Measurements from ENCODE around the gene CTNNBL1.
"Not testable (repeated sequence)": the region's sequence is repeated elsewhere in the genome, so short reads cannot be mapped to it uniquely, and the experiment has no call there.

The CTNNBL1 gene

GRCh38 chr20:37693635-37694626 lies at the start of gene CTNNBL1:
TSS of gene CTNNBL1 (plus strand) at chr20:37694030. CDS start at chr20:37694123, 93 bp downstream.
- DNase-seq (ENCODE audit: low spot score): peak; percentile 97

- DNase-seq (ENCODE audit: low spot score): no peak
Measured at GRCh38 chr20:37644605-37645004, 49.2 kb upstream of the CTNNBL1 start.

GRCh38 chr20:37647946-37648345 lies 45.9 kb upstream of the CTNNBL1 start:
- no peak for DNase-seq (ENCODE audit: low spot score)

GRCh38 chr20:37649017-37649416 lies 44.8 kb upstream of the CTNNBL1 start:
- DNase-seq (ENCODE audit: low spot score): no peak

GRCh38 chr20:37649676-37650370 lies 44.0 kb upstream of the CTNNBL1 start:
- DNase-seq (ENCODE audit: low spot score): no peak

GRCh38 chr20:37650661-37651060 lies 43.2 kb upstream of the CTNNBL1 start:
- DNase-seq (ENCODE audit: low spot score): no peak

- peak; percentile 40 for DNase-seq (ENCODE audit: low spot score)
Measured at GRCh38 chr20:37651932-37652331, 41.9 kb upstream of the CTNNBL1 start.

- DNase-seq (ENCODE audit: low spot score): no peak
Measured at GRCh38 chr20:37656945-37657344, 36.9 kb upstream of the CTNNBL1 start.

- no peak for DNase-seq (ENCODE audit: low spot score)
Measured at GRCh38 chr20:37657924-37658804, 35.7 kb upstream of the CTNNBL1 start.

- DNase-seq (ENCODE audit: low spot score): no peak
Measured at GRCh38 chr20:37661519-37661918, 32.3 kb upstream of the CTNNBL1 start.

GRCh38 chr20:37662308-37662707 lies 31.5 kb upstream of the CTNNBL1 start:
- DNase-seq (ENCODE audit: low spot score): no peak

- not testable (repeated sequence) for DNase-seq (ENCODE audit: low spot score)
Measured at GRCh38 chr20:37664595-37664994, 29.2 kb upstream of the CTNNBL1 start.

GRCh38 chr20:37668166-37668565 lies 25.7 kb upstream of the CTNNBL1 start:
- no peak for DNase-seq (ENCODE audit: low spot score)

GRCh38 chr20:37669062-37669772 lies 24.6 kb upstream of the CTNNBL1 start:
- no peak for DNase-seq (ENCODE audit: low spot score)

GRCh38 chr20:37669773-37670236 lies 24.0 kb upstream of the CTNNBL1 start:
- DNase-seq (ENCODE audit: low spot score): peak; percentile 7

GRCh38 chr20:37670351-37670791 lies 23.5 kb upstream of the CTNNBL1 start:
- peak; percentile 31 for DNase-seq (ENCODE audit: low spot score)

- no peak for DNase-seq (ENCODE audit: low spot score)
Measured at GRCh38 chr20:37672143-37672542, 21.7 kb upstream of the CTNNBL1 start.

GRCh38 chr20:37673444-37673843 lies 20.4 kb upstream of the CTNNBL1 start:
- DNase-seq (ENCODE audit: low spot score): no peak

GRCh38 chr20:37676440-37676839 lies 17.4 kb upstream of the CTNNBL1 start:
- DNase-seq (ENCODE audit: low spot score): no peak

GRCh38 chr20:37677969-37678861 lies 15.6 kb upstream of the CTNNBL1 start:
- DNase-seq (ENCODE audit: low spot score): no peak

Measured in cerebellar cortex (tissue), 1 donor.